NCI-H2029 treated with DMSO at 0.1 percent for 48 hours (cell line): ENCODE measurements around the gene PDP2.

Source experiments
- DNase-seq: peaks from one replicate; lab custom pipeline; 2025; lab: John Stamatoyannopoulos, UW

PDP2 gene

GRCh38 chr16:66936889-66937554 lies 56.7 kb downstream of the PDP2 start:
- no peak for DNase-seq

- DNase-seq: no peak
Observed at GRCh38 chr16:66937725-66938337, 57.5 kb downstream of the PDP2 start.

- no peak for DNase-seq
Observed at GRCh38 chr16:66939366-66939765, 59.1 kb downstream of the PDP2 start.

- DNase-seq: no peak
Observed at GRCh38 chr16:66940236-66940635, 59.9 kb downstream of the PDP2 start.
